ENCODE results near the gene NOSIP.
"Not testable (repeated sequence)": the region's sequence is repeated elsewhere in the genome, so short reads cannot be mapped to it uniquely, and the experiment has no call there.

NOSIP gene

GRCh38 chr19:49580264-49581006 lies at the start of gene NOSIP:
Gene NOSIP, minus strand, starts transcription at chr19:49580556. Its CDS starts 19,865 bp downstream, at chr19:49560691.
- peak; percentile 96 for DNase-seq

- no peak for DNase-seq
These were observed 49.3 kb upstream of the NOSIP start for GRCh38 chr19:49629659-49630058.

GRCh38 chr19:49626226-49626625 lies 45.9 kb upstream of the NOSIP start:
- DNase-seq = no peak

GRCh38 chr19:49624967-49625910 lies 44.9 kb upstream of the NOSIP start:
- no peak for DNase-seq

- DNase-seq = not testable (repeated sequence)
These were observed 37.5 kb upstream of the NOSIP start for GRCh38 chr19:49617860-49618259.

GRCh38 chr19:49616945-49617344 lies 36.6 kb upstream of the NOSIP start:
- no peak for DNase-seq

- no peak for DNase-seq
These were observed 36.2 kb upstream of the NOSIP start for GRCh38 chr19:49616532-49616931.

- DNase-seq = no peak
These were observed 35.5 kb upstream of the NOSIP start for GRCh38 chr19:49615861-49616260.

- no peak for DNase-seq
These were observed 33.9 kb upstream of the NOSIP start for GRCh38 chr19:49614096-49614833.

GRCh38 chr19:49613374-49613773 lies 33.0 kb upstream of the NOSIP start:
- peak; percentile 7 for DNase-seq

GRCh38 chr19:49609499-49610092 lies 29.2 kb upstream of the NOSIP start:
- DNase-seq = no peak

- DNase-seq = no peak
These were observed 25.2 kb upstream of the NOSIP start for GRCh38 chr19:49605605-49606004.

GRCh38 chr19:49602806-49603205 lies 22.4 kb upstream of the NOSIP start:
- no peak for DNase-seq

GRCh38 chr19:49601482-49602038 lies 21.2 kb upstream of the NOSIP start:
- DNase-seq = no peak

- DNase-seq = no peak
These were observed 19.3 kb upstream of the NOSIP start for GRCh38 chr19:49599378-49600295.

- DNase-seq = no peak
These were observed 17.3 kb upstream of the NOSIP start for GRCh38 chr19:49597703-49597974.

GRCh38 chr19:49596954-49597702 lies 16.8 kb upstream of the NOSIP start:
- no peak for DNase-seq

- no peak for DNase-seq
These were observed 16.1 kb upstream of the NOSIP start for GRCh38 chr19:49596407-49596806.

GRCh38 chr19:49595819-49596404 lies 15.6 kb upstream of the NOSIP start:
- DNase-seq = no peak

Measured in DMS79 treated with DMSO at 0.1 percent for 48 hours (cell line).